Stimulated activated CD8-positive, alpha-beta memory T cell treated with anti-CD3 and anti-CD28 coated beads, Interleukin-7, amount 100 ng/mL, for 4 hours (primary cell): ENCODE results near the gene SDR39U1.

ENCODE experiments used
- DNase-seq, 2 donors: peaks; one replicate each; pipeline ENCODE4 v3.0.0-alpha.2; 2020; ENCODE audit warnings: low read depth in 2 of 2

SDR39U1 gene

DNA sequence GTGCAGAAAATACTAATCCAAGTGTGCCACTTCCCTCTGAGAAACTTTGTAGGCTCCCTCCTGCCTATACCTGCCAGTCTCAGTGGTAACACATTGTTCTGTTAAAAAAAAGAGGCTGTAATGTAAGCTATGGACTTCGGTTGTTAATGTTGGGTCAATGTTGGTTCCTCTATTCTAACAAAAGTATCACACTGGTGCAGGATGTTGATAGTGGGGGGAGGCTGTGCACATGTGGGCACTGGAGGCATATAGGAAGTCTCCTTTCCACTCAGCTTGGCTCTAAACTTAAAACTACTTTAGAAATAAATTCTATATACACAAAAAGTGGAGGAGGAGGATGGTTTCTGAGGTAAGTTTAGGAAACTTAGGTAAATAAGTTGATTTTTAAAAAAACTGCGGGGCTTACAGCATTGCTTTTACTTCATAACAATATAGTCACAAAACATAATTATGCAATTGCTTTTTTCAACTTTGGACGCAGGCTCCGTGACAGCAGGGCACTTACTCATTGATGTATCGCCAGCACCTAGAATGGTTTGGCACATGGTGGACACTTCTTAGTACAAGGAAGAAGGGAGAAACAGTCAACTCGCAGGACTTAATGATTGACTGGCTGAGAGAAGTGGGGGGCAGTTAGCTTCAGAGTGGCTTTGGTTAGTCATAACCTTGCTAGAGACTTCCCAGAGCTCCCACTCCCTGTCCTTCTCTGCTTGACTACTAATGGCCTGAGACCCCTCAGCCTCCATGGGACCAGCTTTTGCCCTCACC is 51.7 kb downstream of the SDR39U1 start:
- DNase-seq, result no peak
